ENCODE data around the gene ELOVL4. TPM values are rescaled to one million over a fixed set of nuclear protein-coding genes. Genes with fewer than 3 reads are reported as not detected.

The ELOVL4 gene
- total RNA-seq, 1 donor from 2014 or later, result 0.24 TPM

GRCh38 chr6:79928478-79928998 lies 18.8 kb downstream of the ELOVL4 start:
- no peak for TF ChIP-seq CTCF (IDR thresholded peaks at IDR 0.05)
- Histone ChIP-seq H3K27me3 (ENCODE audit: low read depth) (no peaks in the 10 kb centered on the region), H3K4me3 (no peak overlapping the region), H3K9me3 (no peaks in the 10 kb centered on the region), H3K36me3 (no peaks in the 10 kb centered on the region), H3K27ac (no peak overlapping the region), H3K4me1 (no peaks in the 10 kb centered on the region)
- ATAC-seq (no peak), DNase-seq (no peak)
- intact Hi-C loops (cut with DNase I), result no loop called here

- intact Hi-C loops (cut with DNase I), result no loop called here
- Histone ChIP-seq H3K27ac (no peak overlapping the region), H3K36me3 (no peaks in the 10 kb centered on the region), H3K9me3 (no peaks in the 10 kb centered on the region), H3K4me1 (no peaks in the 10 kb centered on the region), H3K4me3 (no peak overlapping the region), H3K27me3 (ENCODE audit: low read depth) (no peaks in the 10 kb centered on the region)
- TF ChIP-seq CTCF (IDR thresholded peaks at IDR 0.05), result no peak
- ATAC-seq (no peak), DNase-seq (no peak)
Measured at GRCh38 chr6:79927758-79928157, 19.6 kb downstream of the ELOVL4 start.

DNA sequence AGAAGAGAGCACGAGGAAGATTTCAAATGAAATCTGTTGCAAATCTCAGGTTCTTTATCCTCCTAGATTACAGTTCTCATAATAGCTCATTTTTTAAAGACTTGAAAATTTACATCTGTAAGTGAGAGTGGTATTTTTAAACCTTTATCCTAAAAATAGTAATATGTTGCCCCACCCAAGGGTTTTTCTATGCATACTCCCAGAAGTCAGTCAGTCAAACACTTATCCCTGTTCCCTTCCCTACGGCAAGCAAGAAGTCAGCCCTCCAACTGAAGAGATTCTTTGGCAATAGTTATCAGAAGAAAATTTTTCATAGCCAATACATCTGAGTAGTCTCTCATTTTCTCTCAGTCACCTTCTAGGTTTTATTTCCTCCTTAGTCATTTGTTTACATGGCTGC lies 24.1 kb downstream of the ELOVL4 start:
- Histone ChIP-seq H3K4me1 (no peaks in the 10 kb centered on the region), H3K36me3 (no peaks in the 10 kb centered on the region), H3K27ac (no peak overlapping the region), H3K4me3 (no peak overlapping the region), H3K27me3 (ENCODE audit: low read depth) (no peaks in the 10 kb centered on the region), H3K9me3 (no peaks in the 10 kb centered on the region)
- TF ChIP-seq CTCF (IDR thresholded peaks at IDR 0.05), result no peak
- ATAC-seq (no peak), DNase-seq (no peak)
- intact Hi-C loops (cut with DNase I), result no loop called here

DNA sequence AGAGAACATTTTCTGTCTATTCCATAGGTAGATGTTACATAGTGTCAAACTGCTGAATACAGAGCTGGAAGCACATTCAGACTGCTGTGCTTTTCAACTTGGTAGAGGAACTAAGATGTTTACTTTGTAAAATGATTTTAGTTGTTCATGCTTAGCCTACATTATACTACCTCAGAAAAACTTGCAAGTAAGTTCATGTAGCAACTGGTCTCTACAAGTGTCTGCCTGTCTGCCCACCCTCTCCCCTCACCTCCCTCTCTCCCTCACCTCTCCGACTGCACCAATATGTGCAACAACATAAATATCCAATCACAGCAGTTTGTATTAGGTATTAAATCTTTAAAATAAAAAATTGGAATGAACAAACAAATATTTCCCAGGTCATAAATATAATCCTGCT lies 25.3 kb downstream of the ELOVL4 start:
- Histone ChIP-seq H3K27me3 (ENCODE audit: low read depth) (no peaks in the 10 kb centered on the region), H3K9me3 (no peaks in the 10 kb centered on the region), H3K4me1 (no peaks in the 10 kb centered on the region), H3K4me3 (no peak overlapping the region), H3K27ac (no peak overlapping the region), H3K36me3 (no peaks in the 10 kb centered on the region)
- DNase-seq (no peak), ATAC-seq (no peak)
- TF ChIP-seq CTCF (IDR thresholded peaks at IDR 0.05), result no peak
- intact Hi-C loops (cut with DNase I), result no loop called here

- DNase-seq, result no peak
- Histone ChIP-seq H3K4me3 (no peak overlapping the region), H3K36me3 (no peaks in the 10 kb centered on the region), H3K27me3 (ENCODE audit: low read depth) (no peaks in the 10 kb centered on the region), H3K27ac (no peak overlapping the region), H3K4me1 (no peaks in the 10 kb centered on the region), H3K9me3 (no peaks in the 10 kb centered on the region)
- no peak for ATAC-seq
- intact Hi-C loops (cut with DNase I), result no loop called here
- no peak for TF ChIP-seq CTCF (IDR thresholded peaks at IDR 0.05)
Measured at GRCh38 chr6:79913369-79913768, 34.0 kb downstream of the ELOVL4 start.

DNA sequence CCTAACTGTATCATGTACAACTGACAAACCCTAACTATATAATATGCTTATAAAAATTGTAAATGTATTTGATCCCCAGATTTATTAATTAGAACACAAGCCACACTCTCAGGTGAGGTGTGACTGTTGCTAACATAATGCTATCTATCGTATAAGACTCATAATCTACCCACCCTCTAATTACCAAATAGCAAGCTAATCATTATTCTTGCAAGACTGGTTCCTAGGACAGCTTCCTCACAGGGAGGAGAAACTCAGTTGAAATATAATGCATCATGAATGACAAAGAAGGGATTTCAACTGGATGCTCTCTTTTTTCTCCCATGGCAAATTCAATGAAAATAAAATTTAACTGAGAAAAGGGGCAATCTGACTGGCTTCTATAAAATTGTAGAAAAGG lies 35.4 kb downstream of the ELOVL4 start:
- Histone ChIP-seq H3K36me3 (no peaks in the 10 kb centered on the region), H3K4me1 (no peaks in the 10 kb centered on the region), H3K9me3 (no peaks in the 10 kb centered on the region), H3K4me3 (no peak overlapping the region), H3K27me3 (ENCODE audit: low read depth) (no peaks in the 10 kb centered on the region), H3K27ac (no peak overlapping the region)
- ATAC-seq, result no peak
- intact Hi-C loops (cut with DNase I), result no loop called here
- no peak for DNase-seq
- no peak for TF ChIP-seq CTCF (IDR thresholded peaks at IDR 0.05)
